Right hindlimb (tissue), 1 donor: ENCODE results near the gene ZSCAN23.
A peak's percentile ranks its signal among the peaks of the same experiment; 100 is the strongest.
"Not testable (repeated sequence)": the region's sequence is repeated elsewhere in the genome, so short reads cannot be mapped to it uniquely, and the experiment has no call there.

Source experiments
- DNase-seq: peaks from one replicate; pipeline ENCODE4 v3.0.0-alpha.2; 2018

Gene ZSCAN23

GRCh38 chr6:28433119-28433518 lies 10.2 kb downstream of the ZSCAN23 start:
- DNase-seq = no peak

- DNase-seq = no peak
Observed at GRCh38 chr6:28429781-28430180, 13.5 kb downstream of the ZSCAN23 start.

- no peak for DNase-seq
Observed at GRCh38 chr6:28425944-28426541, 17.2 kb downstream of the ZSCAN23 start.

- DNase-seq = no peak
Observed at GRCh38 chr6:28424163-28424562, 19.1 kb downstream of the ZSCAN23 start.

- DNase-seq = no peak
Observed at GRCh38 chr6:28423546-28423945, 19.7 kb downstream of the ZSCAN23 start.

GRCh38 chr6:28413681-28414080 lies 29.6 kb downstream of the ZSCAN23 start:
- DNase-seq = no peak

- DNase-seq = no peak
Observed at GRCh38 chr6:28410767-28411166, 32.5 kb downstream of the ZSCAN23 start.

- DNase-seq = no peak
Observed at GRCh38 chr6:28408076-28408802, 35.1 kb downstream of the ZSCAN23 start.

GRCh38 chr6:28407401-28407800 lies 35.9 kb downstream of the ZSCAN23 start:
- DNase-seq = no peak

- not testable (repeated sequence) for DNase-seq
Observed at GRCh38 chr6:28403923-28404322, 39.4 kb downstream of the ZSCAN23 start.

GRCh38 chr6:28402197-28402596 lies 41.1 kb downstream of the ZSCAN23 start:
- no peak for DNase-seq

GRCh38 chr6:28401172-28401571 lies 42.1 kb downstream of the ZSCAN23 start:
- DNase-seq = no peak

GRCh38 chr6:28400122-28400451 lies 43.2 kb downstream of the ZSCAN23 start:
- no peak for DNase-seq

- DNase-seq = peak; percentile 88
Observed at GRCh38 chr6:28399350-28400121, 43.8 kb downstream of the ZSCAN23 start, which contains the start of gene ZSCAN12. Gene ZSCAN12 (minus strand): TSS chr6:28399747. CDS start chr6:28398405, 1,342 bp downstream.

- DNase-seq = no peak
Observed at GRCh38 chr6:28395918-28396317, 47.4 kb downstream of the ZSCAN23 start.

GRCh38 chr6:28393912-28394662 lies 49.2 kb downstream of the ZSCAN23 start:
- no peak for DNase-seq

GRCh38 chr6:28390688-28391087 lies 52.6 kb downstream of the ZSCAN23 start:
- DNase-seq = no peak

- no peak for DNase-seq
Observed at GRCh38 chr6:28384143-28384533, 59.2 kb downstream of the ZSCAN23 start.

GRCh38 chr6:28383235-28384142 lies 59.8 kb downstream of the ZSCAN23 start:
- peak; percentile 86 for DNase-seq
